Epithelial cell of proximal tubule (primary cell): ENCODE measurements around the gene CA10. TPM values are rescaled to one million over a fixed set of nuclear protein-coding genes. Genes with fewer than 3 reads are reported as not detected.

Experiments used
- DNase-seq: peaks from one replicate; pipeline ENCODE4 v3.0.0-alpha.2; 2011; ENCODE audit warnings: low read depth
- H3K4me3 ChIP-seq: 2 replicates; pipeline ENCODE4 v1.5.1; 2011; ENCODE audit warnings: low read depth, mild to moderate bottlenecking, low read length
- CTCF ChIP-seq: conservative IDR thresholded peaks from 2 replicates; pipeline ENCODE4 v1.5.1; 2012; ENCODE audit warnings: low read depth, mild to moderate bottlenecking, low read length
- total RNA-seq: library from RNA; depleted of rRNA; stranded (reverse); fragments of >200 nt; gene quantifications from 2 replicates; pipeline ENCODE4 v1.2.3, GENCODE V29; 2015

Gene CA10
- total RNA-seq, 1 donor from 2014 or later, result 0.58 TPM

GRCh38 chr17:51907041-51907440 is 251.5 kb downstream of the CA10 start:
- no peak for DNase-seq
- TF ChIP-seq CTCF, result no peak
- H3K4me3 ChIP-seq, result no peak overlapping the region

GRCh38 chr17:51904379-51904778 is 254.1 kb downstream of the CA10 start:
- H3K4me3 ChIP-seq, result no peak overlapping the region
- no peak for DNase-seq
- no peak for TF ChIP-seq CTCF

- no peak for DNase-seq
- H3K4me3 ChIP-seq, result no peak overlapping the region
- TF ChIP-seq CTCF, result no peak
Observed at GRCh38 chr17:51901242-51901641, 257.3 kb downstream of the CA10 start.

- DNase-seq, result no peak
- H3K4me3 ChIP-seq, result no peak overlapping the region
- TF ChIP-seq CTCF, result no peak
Observed at GRCh38 chr17:51891936-51892335, 266.6 kb downstream of the CA10 start.

- no peak for TF ChIP-seq CTCF
- no peak overlapping the region for H3K4me3 ChIP-seq
Observed at GRCh38 chr17:51890710-51891109, 267.8 kb downstream of the CA10 start.

GRCh38 chr17:51888816-51889215 is 269.7 kb downstream of the CA10 start:
- no peak overlapping the region for H3K4me3 ChIP-seq
- no peak for TF ChIP-seq CTCF
- no peak for DNase-seq

More at GRCh38 chr17:51890710-51891109, 267.8 kb downstream of the CA10 start:
- DNase-seq, result no peak

- TF ChIP-seq CTCF, result no peak
- H3K4me3 ChIP-seq, result no peak overlapping the region
- no peak for DNase-seq
Observed at GRCh38 chr17:51876986-51877385, 281.5 kb downstream of the CA10 start.
